ENCODE data around the gene PLEKHH2.

The PLEKHH2 gene

DNA sequence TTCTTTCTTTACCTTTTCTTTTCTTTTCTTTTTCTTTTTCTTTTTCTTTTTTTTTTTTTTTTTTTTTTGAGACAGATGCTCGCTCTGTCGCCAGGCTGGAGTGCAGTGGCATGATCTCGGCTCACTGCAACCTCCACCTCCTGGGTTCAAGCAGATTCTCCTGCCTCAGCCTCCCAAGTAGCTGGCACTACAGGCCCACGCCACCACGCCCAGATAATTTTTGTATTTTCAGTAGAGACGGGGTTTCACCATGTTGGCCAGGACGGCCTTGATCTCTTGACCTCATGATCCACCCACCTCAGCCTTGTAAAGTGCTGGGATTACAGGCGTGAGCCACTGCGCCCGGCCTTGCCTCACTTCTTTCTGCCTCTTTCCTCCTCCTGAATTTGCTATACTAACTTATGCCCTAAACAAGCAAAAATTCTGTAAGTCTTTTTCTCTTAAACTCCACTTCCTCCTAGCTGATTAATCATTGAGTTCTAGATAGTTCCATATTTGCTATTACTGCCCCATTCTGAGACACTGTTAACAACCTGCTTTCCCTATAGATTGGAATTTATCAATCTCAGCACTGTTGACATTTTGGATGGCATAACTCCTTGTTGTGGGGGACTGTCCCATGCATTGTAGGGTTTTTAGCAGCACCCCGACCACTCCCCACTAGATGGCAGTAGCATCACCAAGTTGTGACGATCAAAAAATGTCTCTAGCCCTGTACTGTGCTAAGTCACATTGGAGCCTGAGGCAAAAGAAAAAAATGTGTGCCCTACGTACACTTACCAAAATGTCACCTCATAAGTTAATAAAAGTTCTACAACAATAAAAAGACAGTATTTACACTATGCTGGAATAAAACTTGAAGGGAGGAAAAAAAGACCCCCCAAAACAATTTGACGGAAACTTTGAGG lies 24.8 kb upstream of the PLEKHH2 start:
- H3K27me3 ChIP-seq (replicated peaks), result no peaks in the 10 kb centered on the region
- DNase-seq, result peak; percentile 72
- TF ChIP-seq, protein P1, sequence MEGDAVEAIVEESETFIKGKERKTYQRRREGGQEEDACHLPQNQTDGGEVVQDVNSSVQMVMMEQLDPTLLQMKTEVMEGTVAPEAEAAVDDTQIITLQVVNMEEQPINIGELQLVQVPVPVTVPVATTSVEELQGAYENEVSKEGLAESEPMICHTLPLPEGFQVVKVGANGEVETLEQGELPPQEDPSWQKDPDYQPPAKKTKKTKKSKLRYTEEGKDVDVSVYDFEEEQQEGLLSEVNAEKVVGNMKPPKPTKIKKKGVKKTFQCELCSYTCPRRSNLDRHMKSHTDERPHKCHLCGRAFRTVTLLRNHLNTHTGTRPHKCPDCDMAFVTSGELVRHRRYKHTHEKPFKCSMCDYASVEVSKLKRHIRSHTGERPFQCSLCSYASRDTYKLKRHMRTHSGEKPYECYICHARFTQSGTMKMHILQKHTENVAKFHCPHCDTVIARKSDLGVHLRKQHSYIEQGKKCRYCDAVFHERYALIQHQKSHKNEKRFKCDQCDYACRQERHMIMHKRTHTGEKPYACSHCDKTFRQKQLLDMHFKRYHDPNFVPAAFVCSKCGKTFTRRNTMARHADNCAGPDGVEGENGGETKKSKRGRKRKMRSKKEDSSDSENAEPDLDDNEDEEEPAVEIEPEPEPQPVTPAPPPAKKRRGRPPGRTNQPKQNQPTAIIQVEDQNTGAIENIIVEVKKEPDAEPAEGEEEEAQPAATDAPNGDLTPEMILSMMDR (IDR thresholded peaks at IDR 0.05; ENCODE audit: low read depth, low read length, missing control alignments), result peak; percentile 90
- no peak overlapping the region for H3K27ac ChIP-seq
- in situ Hi-C loops (cut with HindIII; ENCODE audit: low pct_ligation_motif_present, low sequenced_read_pairs), result no loop called here
- no peak overlapping the region for H3K4me3 ChIP-seq (ENCODE audit: low read depth, low read length)
- H3K36me3 ChIP-seq (replicated peaks), result no peaks in the 10 kb centered on the region

- no peaks in the 10 kb centered on the region for H3K36me3 ChIP-seq (replicated peaks)
- no peaks in the 10 kb centered on the region for H3K27me3 ChIP-seq (replicated peaks)
- TF ChIP-seq, protein P1 (IDR thresholded peaks at IDR 0.05; ENCODE audit: low read depth, low read length, missing control alignments), result no peak
- H3K27ac ChIP-seq, result no peak overlapping the region
- in situ Hi-C loops (cut with HindIII; ENCODE audit: low pct_ligation_motif_present, low sequenced_read_pairs), result no loop called here
- H3K4me3 ChIP-seq (ENCODE audit: low read depth, low read length), result no peak overlapping the region
- no peak for DNase-seq
Measured at GRCh38 chr2:43612944-43613343, 24.1 kb upstream of the PLEKHH2 start.

DNA sequence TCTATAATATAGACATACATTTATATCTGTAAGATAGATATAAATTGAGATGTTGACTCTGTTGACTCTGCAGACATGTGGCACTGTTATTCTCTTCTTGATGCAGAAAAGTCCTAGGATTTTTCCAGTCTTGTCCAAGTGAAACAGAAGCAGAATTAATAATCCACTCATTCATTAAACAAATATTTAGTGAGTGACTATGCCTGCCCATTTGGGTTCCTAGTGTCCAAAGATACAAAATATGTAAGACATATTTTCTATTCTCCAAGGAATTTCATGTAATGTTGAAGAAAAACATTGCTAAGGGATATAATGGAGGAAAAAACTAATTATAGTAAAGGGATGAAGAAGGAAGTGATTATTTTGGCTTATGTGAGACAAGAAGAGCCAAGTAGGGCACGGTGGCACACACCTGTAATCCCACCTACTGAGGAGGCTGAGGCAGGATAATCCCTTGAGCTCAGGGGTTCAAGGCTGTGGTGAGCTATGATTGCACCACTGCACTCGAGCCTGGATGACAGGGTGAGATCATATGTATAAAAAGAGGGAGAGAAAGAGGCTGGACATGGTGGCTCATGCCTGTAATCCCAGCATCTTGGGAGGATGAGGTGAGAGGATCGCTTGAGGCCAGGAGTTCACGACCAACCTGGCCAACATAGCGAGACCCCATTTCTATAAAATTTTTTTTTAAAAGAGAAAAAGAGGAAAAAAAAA lies 19.9 kb upstream of the PLEKHH2 start:
- Histone ChIP-seq H3K36me3 (replicated peaks) (no peaks in the 10 kb centered on the region), H3K27me3 (replicated peaks) (no peaks in the 10 kb centered on the region), H3K4me3 (ENCODE audit: low read depth, low read length) (no peak overlapping the region), H3K27ac (no peak overlapping the region)
- TF ChIP-seq, protein P1 (IDR thresholded peaks at IDR 0.05; ENCODE audit: low read depth, low read length, missing control alignments), result no peak
- in situ Hi-C loops (cut with HindIII; ENCODE audit: low pct_ligation_motif_present, low sequenced_read_pairs), result no loop called here
- DNase-seq, result no peak

- Histone ChIP-seq H3K27ac (no peak overlapping the region), H3K4me3 (ENCODE audit: low read depth, low read length) (no peak overlapping the region), H3K36me3 (replicated peaks) (no peaks in the 10 kb centered on the region), H3K27me3 (replicated peaks) (peaks cover 2% of the 10 kb centered on the region)
- TF ChIP-seq, protein P1 (IDR thresholded peaks at IDR 0.05; ENCODE audit: low read depth, low read length, missing control alignments), result no peak
- no peak for DNase-seq
- in situ Hi-C loops (cut with HindIII; ENCODE audit: low pct_ligation_motif_present, low sequenced_read_pairs), result no loop called here
Measured at GRCh38 chr2:43619511-43619910, 17.5 kb upstream of the PLEKHH2 start.

DNA sequence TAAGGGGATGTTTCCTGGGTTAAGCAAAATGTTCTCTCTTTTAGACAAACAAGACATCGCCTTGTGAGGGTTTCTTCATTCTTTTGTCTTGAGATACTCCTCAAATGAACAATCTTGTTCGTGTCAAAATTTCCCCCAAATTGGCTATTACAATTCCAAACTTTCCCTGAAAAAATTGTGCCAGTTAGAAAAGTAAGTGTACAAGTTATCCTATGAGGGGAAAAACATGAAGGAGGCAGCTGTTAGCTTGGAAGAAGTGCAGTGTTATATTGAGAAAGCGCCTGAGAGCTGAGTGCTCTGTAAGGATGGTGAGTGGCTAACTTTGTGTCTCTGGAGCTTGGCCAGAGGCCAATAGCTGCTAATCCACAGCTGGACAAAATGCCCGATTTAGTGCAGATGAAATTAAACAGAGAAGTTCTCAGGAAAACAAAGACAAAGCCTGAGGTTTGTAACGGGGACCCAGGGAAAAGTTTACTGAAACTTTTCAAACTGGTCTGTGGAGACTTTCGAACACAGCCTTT lies 14.1 kb upstream of the PLEKHH2 start:
- TF ChIP-seq, protein P1 (IDR thresholded peaks at IDR 0.05; ENCODE audit: low read depth, low read length, missing control alignments), result no peak
- in situ Hi-C loops (cut with HindIII; ENCODE audit: low pct_ligation_motif_present, low sequenced_read_pairs), result no loop called here
- no peak overlapping the region for H3K27ac ChIP-seq
- H3K4me3 ChIP-seq (ENCODE audit: low read depth, low read length), result no peak overlapping the region
- DNase-seq, result no peak
- H3K27me3 ChIP-seq (replicated peaks), result peaks cover 2% of the 10 kb centered on the region
- no peaks in the 10 kb centered on the region for H3K36me3 ChIP-seq (replicated peaks)
